HT1080 (cell line): ENCODE measurements around the gene TACC2. TPM values are rescaled to one million over a fixed set of nuclear protein-coding genes. Genes with fewer than 3 reads are reported as not detected.

ENCODE experiments used
- DNase-seq: peaks from one replicate; pipeline ENCODE4 v3.0.0-alpha.2; 2015; ENCODE audit warnings: low read depth
- total RNA-seq: library from RNA; depleted of rRNA; stranded (reverse); fragments of >200 nt; shearing (Covaris generic); gene quantifications from 2 replicates; pipeline ENCODE4 v1.2.3, GENCODE V29; 2014

TACC2 gene
- total RNA-seq, 1 experiment from 2014 or later, result 20.3 TPM

GRCh38 chr10:122269059-122269687, 280.2 kb downstream of the TACC2 start:
- DNase-seq, result no peak

GRCh38 chr10:122271076-122271475, 282.1 kb downstream of the TACC2 start, which contains the start of gene BTBD16:
TSS of gene BTBD16 (plus strand) at chr10:122271296. CDS start at chr10:122275082, 3,786 bp downstream.
- DNase-seq, result no peak

- no peak for DNase-seq
Measured at GRCh38 chr10:122273966-122274545, 285.1 kb downstream of the TACC2 start.

GRCh38 chr10:122276611-122277208, 287.7 kb downstream of the TACC2 start:
- DNase-seq, result peak; percentile 25

DNA sequence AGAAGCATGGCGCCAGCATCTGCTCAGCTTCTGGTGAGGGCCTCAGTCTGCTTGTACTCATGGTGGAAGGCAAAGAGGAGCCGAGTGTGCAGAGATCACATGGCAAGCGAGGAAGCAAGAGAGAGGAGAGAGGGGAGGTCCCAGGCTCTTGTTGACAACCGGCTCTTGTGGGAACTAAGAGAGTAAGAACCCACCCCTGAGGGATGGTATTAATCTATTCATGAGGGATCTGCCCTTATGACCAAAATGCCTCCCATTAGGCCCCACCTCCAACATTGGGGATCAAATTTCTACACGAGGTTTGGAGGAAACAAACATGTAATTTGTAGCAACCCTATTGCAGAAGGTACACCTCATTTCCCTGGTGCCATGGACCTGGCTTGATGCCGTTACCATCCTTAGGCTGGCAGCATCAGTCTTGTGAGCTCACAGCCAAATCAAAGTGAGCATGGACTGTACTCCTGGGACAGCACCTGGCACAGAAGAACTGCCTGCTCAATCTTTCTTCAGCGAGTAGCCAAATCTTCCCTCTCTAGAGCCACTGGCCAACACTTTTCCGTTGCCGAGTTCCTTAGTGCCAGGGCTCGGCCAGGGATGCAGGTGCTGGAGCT, 288.7 kb downstream of the TACC2 start:
- no peak for DNase-seq

GRCh38 chr10:122279725-122280141, 290.8 kb downstream of the TACC2 start:
- DNase-seq, result peak; percentile 50

- DNase-seq, result no peak
Measured at GRCh38 chr10:122280156-122280555, 291.2 kb downstream of the TACC2 start.

- no peak for DNase-seq
Measured at GRCh38 chr10:122281018-122281626, 292.2 kb downstream of the TACC2 start.

GRCh38 chr10:122281751-122282150, 292.8 kb downstream of the TACC2 start:
- no peak for DNase-seq

DNA sequence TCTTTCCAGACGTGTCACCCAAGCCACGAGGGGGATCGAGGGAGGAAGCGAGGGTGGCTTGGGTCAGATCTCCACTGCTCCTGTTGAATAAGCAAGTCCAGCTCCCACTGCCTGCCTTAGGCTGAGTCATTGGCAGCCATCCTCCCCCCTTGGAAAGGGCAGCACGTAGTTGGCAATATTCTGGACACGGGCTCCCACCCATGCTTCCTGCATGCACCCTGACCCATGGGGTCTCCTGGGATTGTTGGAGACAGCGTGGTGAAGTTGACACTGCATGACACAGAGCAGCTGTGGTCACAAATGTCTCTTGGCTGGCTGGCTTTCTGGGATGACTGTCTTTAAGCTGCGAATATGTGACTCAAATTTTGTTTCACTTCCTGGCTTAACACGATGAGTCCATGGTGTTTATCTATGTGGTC, 293.3 kb downstream of the TACC2 start:
- DNase-seq, result peak; percentile 78

GRCh38 chr10:122282909-122283308, 293.9 kb downstream of the TACC2 start:
- no peak for DNase-seq

- no peak for DNase-seq
Measured at GRCh38 chr10:122285506-122286444, 296.8 kb downstream of the TACC2 start.

- DNase-seq, result peak; percentile 92
Measured at GRCh38 chr10:122286867-122287266, 297.9 kb downstream of the TACC2 start.

GRCh38 chr10:122287570-122287969, 298.6 kb downstream of the TACC2 start:
- DNase-seq, result no peak

GRCh38 chr10:122288262-122288661, 299.3 kb downstream of the TACC2 start:
- no peak for DNase-seq

DNA sequence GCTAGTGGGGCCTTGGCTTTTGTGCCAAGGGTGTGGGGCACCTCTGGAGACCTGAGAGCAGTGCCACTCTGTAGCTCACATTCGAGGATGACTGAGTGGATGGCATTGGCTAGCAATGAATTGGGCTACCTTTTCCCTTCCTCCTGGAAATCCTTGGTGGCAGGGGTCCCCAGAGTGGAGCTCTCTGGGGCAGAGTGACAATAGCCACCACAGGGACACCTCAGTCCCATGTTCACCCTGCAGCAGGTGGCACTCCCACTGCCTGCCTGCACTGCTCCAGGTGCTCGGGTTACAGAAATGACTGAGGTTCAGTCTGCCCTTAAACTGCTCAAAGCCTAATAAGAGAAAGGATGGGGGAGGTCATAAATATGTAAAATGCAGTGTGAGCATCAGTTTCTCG, 300.0 kb downstream of the TACC2 start:
- no peak for DNase-seq

DNA sequence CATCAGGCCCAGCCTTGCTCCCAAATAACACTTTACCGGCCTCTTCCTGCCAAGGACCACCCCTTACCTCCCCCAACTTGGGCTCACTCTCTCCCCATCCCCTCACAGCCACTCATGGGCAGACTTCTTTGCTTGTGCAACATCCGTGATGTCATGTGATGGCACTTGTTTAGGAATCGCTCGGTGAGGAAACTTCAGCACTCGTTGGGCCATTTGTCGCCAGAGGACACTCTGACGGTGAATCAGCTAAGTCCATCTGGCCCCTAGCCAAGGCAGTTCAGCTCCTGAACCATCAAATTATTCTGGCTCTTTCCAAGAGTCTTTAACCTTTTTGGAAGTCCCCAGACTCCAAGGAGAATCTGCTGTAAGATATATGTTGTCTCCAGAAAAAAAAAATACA, 301.4 kb downstream of the TACC2 start:
- DNase-seq, result no peak

- DNase-seq, result no peak
Measured at GRCh38 chr10:122290833-122291532, 302.0 kb downstream of the TACC2 start.

DNA sequence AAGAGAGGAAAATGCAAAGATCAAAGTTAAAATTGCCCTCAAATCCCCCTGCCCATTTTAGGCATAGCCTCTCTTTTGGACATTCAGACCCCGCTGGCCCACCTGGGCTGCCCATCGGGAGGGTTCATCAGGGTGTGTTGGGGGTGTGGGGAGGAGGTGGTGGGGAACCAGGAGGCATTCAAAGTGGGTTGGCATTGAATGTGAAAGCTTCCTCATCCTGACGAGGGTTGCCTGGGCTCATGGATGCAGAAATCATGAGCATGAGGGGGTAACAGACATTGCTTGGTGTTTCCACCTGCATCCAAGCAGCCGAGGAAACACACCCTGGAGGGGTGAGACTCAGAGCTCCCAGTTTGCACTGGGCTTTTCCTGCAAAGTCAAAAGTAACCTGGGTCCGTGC, 302.8 kb downstream of the TACC2 start:
- DNase-seq, result no peak

- DNase-seq, result no peak
Measured at GRCh38 chr10:122292376-122292775, 303.4 kb downstream of the TACC2 start.
